Tibial nerve (tissue), 4 donors: ENCODE results near the gene PARD6B.

Experiments used
- CTCF ChIP-seq, 5 experiments: fragments of 200-600 bp in 3 of 5; fragments of 450-650 bp in 2 of 5; sonication (generic) in 3 of 5; IDR thresholded peaks; one replicate each; pipeline ENCODE4 v1.5.1; 2016 to 2019; ENCODE audit warnings: antibody characterized with exemption in 5 of 5, mild to moderate bottlenecking in 3 of 5, moderate library complexity in 2 of 5
- EP300 ChIP-seq, 2 donors: sonication (generic); formaldehyde crosslinking; IDR thresholded peaks; one replicate each; pipeline ENCODE4 v1.6.1; 2017; ENCODE audit warnings: antibody characterized with exemption in 2 of 2, mild to moderate bottlenecking in 1 of 2
- POLR2A ChIP-seq, 2 donors: fragments of 450-650 bp; IDR thresholded peaks; one replicate each; pipeline ENCODE4 v1.6.1; 2017; ENCODE audit warnings: antibody characterized with exemption in 2 of 2, mild to moderate bottlenecking in 2 of 2, moderate library complexity in 2 of 2

GRCh38 chr20:50720582-50720981 is 10.8 kb upstream of the PARD6B start:
- TF ChIP-seq POLR2A (IDR thresholded peaks at IDR 0.05), result no peak
- TF ChIP-seq CTCF (IDR thresholded peaks at IDR 0.05), result no peak
- TF ChIP-seq EP300 (IDR thresholded peaks at IDR 0.05), result no peak
